ENCODE results near the gene LYZ.

DNA sequence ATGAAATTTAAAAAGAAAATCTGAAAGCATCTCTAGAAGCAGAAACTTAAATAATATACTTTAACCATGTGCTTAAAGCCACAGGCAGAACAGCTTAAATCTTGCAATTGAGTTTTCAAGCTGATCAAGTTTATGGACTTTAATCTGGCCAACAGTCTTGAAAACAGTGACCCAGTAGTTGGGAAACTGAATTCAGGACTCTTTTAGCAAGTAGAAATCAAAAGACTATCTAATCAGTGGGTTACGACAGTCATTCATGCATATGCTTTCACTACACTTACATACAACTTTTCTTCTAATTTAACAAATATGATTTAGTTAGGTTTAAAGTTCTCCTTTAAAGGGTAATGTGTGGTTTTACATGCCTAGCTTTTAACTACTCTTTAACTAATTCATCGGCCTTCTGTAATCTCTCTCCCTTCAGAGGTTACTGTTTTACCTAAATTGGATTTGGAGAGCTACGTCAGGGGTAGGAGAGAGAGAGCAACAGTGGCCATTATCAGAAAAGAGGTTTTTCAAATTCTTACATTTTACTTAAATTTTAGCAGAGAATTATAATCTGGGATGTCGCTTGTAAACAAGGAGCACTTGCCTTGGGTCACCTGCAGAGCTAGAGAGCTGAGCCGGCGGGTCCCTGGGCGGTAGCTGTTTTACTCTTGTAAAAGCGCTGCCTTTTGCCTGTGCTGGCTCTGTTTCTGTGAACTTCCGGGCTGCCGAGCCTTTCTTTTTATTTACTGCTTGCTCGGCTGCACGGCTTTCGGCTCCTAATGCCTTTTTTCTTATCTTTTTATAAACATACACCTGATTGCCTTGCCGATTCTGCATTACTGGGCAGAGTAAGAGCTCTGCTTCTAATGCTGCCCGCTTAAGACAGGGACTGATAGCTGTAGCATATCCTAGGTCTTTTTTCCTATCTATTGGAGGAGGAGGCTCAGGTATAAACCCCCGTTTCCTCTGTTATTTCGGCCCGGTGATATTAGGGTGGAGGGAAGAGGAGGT lies 17.4 kb upstream of the LYZ start:
- TF ChIP-seq EZH2 (IDR thresholded peaks at IDR 0.05; ENCODE audit: insufficient read depth, poor library complexity, severe bottlenecking) (no peak), EZH2phosphoT487 (IDR thresholded peaks at IDR 0.05; ENCODE audit: insufficient read depth, low read depth) (no peak)
